PFSK-1 (cell line): Measurements from ENCODE around the gene NPHP4.

Experiments
- FOXP2 ChIP-seq: optimal IDR thresholded peaks from 2 replicates; pipeline ENCODE3; 2011; ENCODE audit warnings: borderline replicate concordance, control low read depth, inconsistent platforms; ENCODE audit not compliant: insufficient read depth; ENCODE audit errors: extremely low read length, extremely low read depth
- POLR2AphosphoS5 ChIP-seq: IDR thresholded peaks from 2 replicates; pipeline ENCODE4 v1.6.1; 2012; ENCODE audit warnings: low read depth, mild to moderate bottlenecking, control low read depth, low read length, moderate library complexity
- REST ChIP-seq, 2 experiments: IDR thresholded peaks; 2 replicates each; pipeline versions ENCODE4 v1.6.1 to v1.8.0; 2011 to 2012; ENCODE audit warnings: low read depth in 2 of 2, low read length in 2 of 2, control low read depth in 1 of 2, inconsistent platforms in 1 of 2, mild to moderate bottlenecking in 1 of 2, moderate library complexity in 1 of 2; ENCODE audit not compliant: insufficient read depth in 1 of 2
- SIN3A ChIP-seq: IDR thresholded peaks from 2 replicates; pipeline ENCODE4 v1.6.1; 2012; ENCODE audit warnings: mild to moderate bottlenecking, low read length, moderate library complexity, borderline replicate concordance; ENCODE audit not compliant: insufficient read depth
- TAF1 ChIP-seq: IDR thresholded peaks from 2 replicates; pipeline ENCODE4 v1.6.1; 2012; ENCODE audit warnings: low read length, control low read depth, borderline replicate concordance; ENCODE audit not compliant: insufficient read depth

NPHP4 gene

DNA sequence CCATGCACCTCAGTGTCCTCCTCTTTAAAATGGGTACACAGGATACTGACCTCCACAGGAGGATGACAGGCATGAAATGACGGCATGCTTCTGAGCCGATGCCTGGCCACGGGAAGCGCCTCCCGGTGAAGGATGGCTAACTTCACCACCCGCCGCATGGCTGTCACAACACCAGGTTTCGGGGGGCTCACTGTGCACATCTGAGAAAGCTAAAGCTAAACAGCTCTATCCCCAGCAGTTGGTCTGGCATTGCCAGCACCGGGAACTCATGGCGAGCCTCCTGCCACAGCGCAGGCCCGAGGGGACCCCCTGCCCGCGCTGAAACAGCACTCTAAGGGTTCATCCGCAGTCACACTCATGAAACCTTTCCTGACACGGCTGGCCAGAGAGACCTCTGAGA is 16.0 kb downstream of the NPHP4 start:
- TF ChIP-seq TAF1 (no peak), SIN3A (no peak), POLR2AphosphoS5 (no peak), REST (IDR thresholded peaks at IDR 0.05; ENCODE audit: insufficient read depth in 1 of 2, low read depth in 2 of 2, low read length in 2 of 2) (no peak), FOXP2 (no peak)

- TF ChIP-seq FOXP2, result no peak
- no peak for TF ChIP-seq TAF1
- TF ChIP-seq SIN3A, result no peak
- no peak for TF ChIP-seq POLR2AphosphoS5
- no peak for TF ChIP-seq REST (IDR thresholded peaks at IDR 0.05; ENCODE audit: insufficient read depth in 1 of 2, low read depth in 2 of 2, low read length in 2 of 2)
Measured at GRCh38 chr1:5975133-5975880, 16.9 kb downstream of the NPHP4 start.

- TF ChIP-seq TAF1 (no peak), REST (IDR thresholded peaks at IDR 0.05; ENCODE audit: insufficient read depth in 1 of 2, low read depth in 2 of 2, low read length in 2 of 2) (no peak), SIN3A (no peak), POLR2AphosphoS5 (no peak), FOXP2 (no peak)
Measured at GRCh38 chr1:5974631-5975030, 17.6 kb downstream of the NPHP4 start.

DNA sequence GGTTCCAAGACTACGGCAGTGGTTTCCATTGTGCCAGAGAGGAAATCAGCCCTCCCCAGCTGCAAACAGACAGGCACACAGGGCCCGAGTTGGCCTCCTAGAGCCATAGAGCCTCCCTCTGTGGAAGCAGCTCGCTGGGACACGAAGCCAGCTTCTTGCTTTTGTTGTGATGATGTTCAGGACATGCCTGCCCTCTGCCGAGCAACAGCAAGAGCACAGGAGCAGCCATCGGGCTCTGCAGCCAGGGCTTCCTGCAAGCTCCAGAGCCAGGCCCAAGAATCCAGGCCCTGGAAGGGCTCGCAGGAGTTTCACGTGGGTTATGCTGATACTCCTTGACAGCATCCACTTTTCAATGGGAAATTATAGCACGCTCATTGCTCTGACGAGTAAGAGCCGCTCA is 18.5 kb downstream of the NPHP4 start:
- no peak for TF ChIP-seq REST (IDR thresholded peaks at IDR 0.05; ENCODE audit: insufficient read depth in 1 of 2, low read depth in 2 of 2, low read length in 2 of 2)

DNA sequence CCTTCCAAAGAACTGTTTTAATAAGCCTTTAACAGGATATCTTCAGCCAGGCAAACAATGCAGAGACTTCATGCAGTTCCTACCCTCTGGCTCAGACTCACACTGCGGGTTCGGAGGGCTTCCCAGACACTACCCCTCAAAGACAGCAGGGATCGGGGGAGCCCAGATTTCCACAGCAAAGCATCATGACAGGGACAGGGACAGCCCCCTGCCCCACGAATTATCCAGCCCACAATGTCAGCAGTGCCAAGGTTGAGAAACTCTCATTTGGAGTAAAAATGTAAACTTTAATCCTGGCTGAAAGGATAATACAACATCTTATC is 20.1 kb downstream of the NPHP4 start:
- TF ChIP-seq FOXP2 (no peak), SIN3A (no peak), POLR2AphosphoS5 (no peak), TAF1 (no peak), REST (IDR thresholded peaks at IDR 0.05; ENCODE audit: insufficient read depth in 1 of 2, low read depth in 2 of 2, low read length in 2 of 2) (no peak)
